ENCODE data around the gene COL11A2.
A peak's percentile ranks its signal among the peaks of the same experiment; 100 is the strongest.

The COL11A2 gene

GRCh38 chr6:33191383-33192104 is 723 bp downstream of the COL11A2 start:
- DNase-seq = no peak

- no peak for DNase-seq
Observed at GRCh38 chr6:33190504-33191107, 1.7 kb downstream of the COL11A2 start.

- DNase-seq = no peak
Observed at GRCh38 chr6:33189625-33190448, 2.4 kb downstream of the COL11A2 start.

GRCh38 chr6:33189164-33189563 is 3.1 kb downstream of the COL11A2 start:
- DNase-seq = no peak

- no peak for DNase-seq
Observed at GRCh38 chr6:33187809-33188208, 4.5 kb downstream of the COL11A2 start.

GRCh38 chr6:33185654-33186187 is 6.5 kb downstream of the COL11A2 start:
- no peak for DNase-seq

GRCh38 chr6:33185190-33185589 is 7.1 kb downstream of the COL11A2 start:
- no peak for DNase-seq

GRCh38 chr6:33183071-33183683 is 9.1 kb downstream of the COL11A2 start:
- DNase-seq = no peak

- no peak for DNase-seq
Observed at GRCh38 chr6:33181141-33181540, 11.1 kb downstream of the COL11A2 start.

- no peak for DNase-seq
Observed at GRCh38 chr6:33178755-33179475, 13.4 kb downstream of the COL11A2 start.

- no peak for DNase-seq
Observed at GRCh38 chr6:33177552-33178446, 14.5 kb downstream of the COL11A2 start.

GRCh38 chr6:33176906-33177305 is 15.4 kb downstream of the COL11A2 start:
- DNase-seq = no peak

GRCh38 chr6:33175436-33176069 is 16.7 kb downstream of the COL11A2 start:
- DNase-seq = no peak

- no peak for DNase-seq
Observed at GRCh38 chr6:33174784-33175183, 17.5 kb downstream of the COL11A2 start.

- no peak for DNase-seq
Observed at GRCh38 chr6:33173535-33174180, 18.6 kb downstream of the COL11A2 start.

- DNase-seq = peak; percentile 25
Observed at GRCh38 chr6:33172688-33173534, 19.4 kb downstream of the COL11A2 start.

- no peak for DNase-seq
Observed at GRCh38 chr6:33171880-33172687, 20.2 kb downstream of the COL11A2 start.

Measured in fibroblast of skin of back (primary cell).